HepG2 (cell line): ENCODE results near the gene LZTR1. TPM values are rescaled to one million over a fixed set of nuclear protein-coding genes. Genes with fewer than 3 reads are reported as not detected.

Experiments
- ATAC-seq: fragments of 200-7000 bp; cut with Tn5 transposase; 3 replicates; pipeline ENCODE4 v1.9.1; 2020; ENCODE audit warnings: mild to moderate bottlenecking, moderate library complexity
- BruUV-seq: library from RNA; stranded (reverse); fragments of 400-500 nt; replicated peaks from 2 replicates; lab custom pipeline; 2021; lab: Mats Ljungman, UMichigan
- CTCF ChIA-PET: fragments of 300-600 bp; formaldehyde crosslinking; extraction: SDS; loops from one replicate; lab custom pipeline; 2021; ENCODE audit warnings: low total read pairs, inconsistent platforms, low intra/inter-chr PET ratio; lab: Yijun Ruan, JAX
- POLR2A ChIA-PET: fragments of 350-600 bp; sonication (Branson Sonifier 250); formaldehyde crosslinking; loops from one replicate; lab custom pipeline; 2020; ENCODE audit warnings: antibody characterized with exemption, inconsistent platforms; lab: Yijun Ruan, JAX
- DNase-seq: peaks from one replicate; pipeline ENCODE4 v3.0.0-alpha.2; 2015; ENCODE audit warnings: low spot score
- FAIRE-seq: peaks from 3 replicates; lab custom pipeline; 2011; peaks lifted over from hg19 to GRCh38; lab: Jason Lieb, UNC
- H2AFZ ChIP-seq: one replicate; pipeline ENCODE4 v1.6.1; 2011; ENCODE audit warnings: low read length, inconsistent platforms
- H3K27ac ChIP-seq: fragments of 300-600 bp; 3 replicates; pipeline ENCODE4 v1.8.0; 2011; ENCODE audit warnings: mixed run types, mild to moderate bottlenecking, mixed read lengths, low read length, inconsistent platforms; ENCODE audit not compliant: insufficient read depth; ENCODE audit errors: extremely low read length
- H3K27me3 ChIP-seq, 2 experiments: fragments of 200-600 bp in 1 of 2; 2 replicates in 1 of 2; 3 replicates in 1 of 2; pipeline versions ENCODE4 v1.6.0 to v1.8.0; 2011; ENCODE audit warnings: low read length in 2 of 2, mild to moderate bottlenecking in 2 of 2, moderate library complexity in 2 of 2, inconsistent platforms in 1 of 2; ENCODE audit not compliant: insufficient read depth in 2 of 2, control insufficient read depth in 1 of 2
- H3K36me3 ChIP-seq, 2 experiments: fragments of 200-600 bp in 1 of 2; replicated peaks in 1 of 2; 2 replicates in 1 of 2; 3 replicates in 1 of 2; pipeline versions ENCODE4 v1.5.1 to v1.8.0; 2011; ENCODE audit warnings: low read length in 2 of 2, inconsistent platforms in 1 of 2; ENCODE audit not compliant: insufficient read depth in 2 of 2, control insufficient read depth in 1 of 2
- H3K4me1 ChIP-seq: 2 replicates; pipeline ENCODE4 v1.5.1; 2012; ENCODE audit warnings: low read length, inconsistent platforms; ENCODE audit not compliant: insufficient read depth
- H3K4me2 ChIP-seq: 2 replicates; pipeline ENCODE4 v1.6.0; 2011; ENCODE audit warnings: low read depth, low read length, inconsistent platforms
- H3K4me3 ChIP-seq, 3 experiments: fragments of 200-600 bp in 1 of 3; sonication (generic), shearing (Covaris generic) in 1 of 3; replicated peaks in 1 of 3; 2 replicates each; pipeline ENCODE4 v1.5.1; 2011 to 2016; ENCODE audit warnings: low read length in 3 of 3, inconsistent platforms in 2 of 3, low read depth in 2 of 3, mild to moderate bottlenecking in 2 of 3, control low read depth in 1 of 3, mixed read lengths in 1 of 3; ENCODE audit not compliant: insufficient read depth in 1 of 3
- H3K79me2 ChIP-seq: one replicate; pipeline ENCODE4 v1.6.1; 2011; ENCODE audit warnings: low read length, inconsistent platforms; ENCODE audit not compliant: insufficient read depth
- H3K9ac ChIP-seq: 2 replicates; pipeline ENCODE4 v1.6.0; 2011; ENCODE audit warnings: mild to moderate bottlenecking, low read depth, low read length, inconsistent platforms; ENCODE audit not compliant: insufficient read depth
- H3K9me3 ChIP-seq: 2 replicates; pipeline ENCODE4 v1.5.1; 2012; ENCODE audit warnings: mild to moderate bottlenecking, low read length
- H4K20me1 ChIP-seq: 2 replicates; pipeline ENCODE4 v1.6.0; 2011; ENCODE audit warnings: inconsistent platforms, mild to moderate bottlenecking, low read length, moderate library complexity; ENCODE audit not compliant: insufficient read depth
- ATRX ChIP-seq: sonication (generic); formaldehyde crosslinking; IDR thresholded peaks from 2 replicates; pipeline ENCODE4 v1.4.0; 2020; ENCODE audit warnings: missing genetic modification reagents, borderline replicate concordance
- CREB1 ChIP-seq, 2 experiments: fragments of 450-650 bp in 1 of 2; IDR thresholded peaks; 2 replicates each; pipeline ENCODE4 v1.6.1; 2016 to 2017; ENCODE audit warnings: control low read depth in 1 of 2, mild to moderate bottlenecking in 1 of 2, missing compliant biosample characterization in 1 of 2, missing genetic modification characterization in 1 of 2
- FOXM1 ChIP-seq: sonication (generic); formaldehyde crosslinking; IDR thresholded peaks from 2 replicates; pipeline ENCODE4 v1.5.0; 2020; ENCODE audit warnings: missing genetic modification reagents
- IKZF1 ChIP-seq: fragments of 450-650 bp; IDR thresholded peaks from 2 replicates; pipeline ENCODE4 v1.7.1; 2016
- NR2C2 ChIP-seq: sonication (generic); formaldehyde crosslinking; IDR thresholded peaks from 2 replicates; pipeline ENCODE4 v1.4.0; 2020; ENCODE audit warnings: missing genetic modification reagents, mild to moderate bottlenecking, moderate library complexity, borderline replicate concordance
- PAX8 ChIP-seq: sonication (generic); formaldehyde crosslinking; IDR thresholded peaks from 2 replicates; pipeline ENCODE4 v1.8.0; 2022; ENCODE audit warnings: mild to moderate bottlenecking, missing genetic modification reagents, borderline replicate concordance
- POGZ ChIP-seq: sonication (generic); formaldehyde crosslinking; IDR thresholded peaks from 2 replicates; pipeline ENCODE4 v1.4.0; 2020; ENCODE audit warnings: mild to moderate bottlenecking, missing genetic modification reagents
- TRIM24 ChIP-seq: sonication (generic); formaldehyde crosslinking; IDR thresholded peaks from 2 replicates; pipeline ENCODE4 v1.8.0; 2022; ENCODE audit warnings: mild to moderate bottlenecking, missing genetic modification reagents
- ZBTB7B ChIP-seq: sonication (generic); formaldehyde crosslinking; IDR thresholded peaks from 2 replicates; pipeline ENCODE4 v1.4.0; 2020; ENCODE audit warnings: missing genetic modification reagents
- ZNF224 ChIP-seq: sonication (generic); formaldehyde crosslinking; IDR thresholded peaks from 2 replicates; pipeline ENCODE4 v1.5.0; 2020; ENCODE audit warnings: mild to moderate bottlenecking, missing genetic modification reagents
- WGBS: methylation state at CpG from one replicate; pipeline ENCODE4 v1.1.6; 2017; ENCODE audit warnings: low lambda C conversion rate; 5-methylcytosine and 5-hydroxymethylcytosine counted together
- in situ Hi-C: cut with HindIII; loops from 2 replicates; pipeline ENCODE4 v1.10.0; 2017; ENCODE audit warnings: low pct_unique_long_range_greater_than_20kb; ENCODE audit not compliant: extremely low pct_ligation_motif_present
- intact Hi-C: fragments of 100-400 bp; cut with micrococcal nuclease; formaldehyde crosslinking; loops from one replicate; pipeline ENCODE4 v1.10.0; 2022; ENCODE audit not compliant: unreplicated experiment
- polyA plus RNA-seq, 8 experiments: library from polyadenylated mRNA; depleted of rRNA in 3 of 8; stranded (reverse) in 7 of 8; unstranded in 1 of 8; fragments of >200 nt; fragmentation: Illumina TruSeq in 4 of 8; extraction: Trizol in 4 of 8; gene quantifications; 2 replicates each; pipeline versions ENCODE4 v1.2.1 to v1.2.3, GENCODE V29; 2011 to 2016; ENCODE audit warnings: low read depth in 4 of 8, missing spikeins in 1 of 8, mixed read lengths in 1 of 8; ENCODE audit not compliant: insufficient read depth in 1 of 8
- total RNA-seq, 5 experiments: library from RNA; depleted of rRNA; stranded (reverse); fragments of >200 nt; fragmentation: Illumina TruSeq; extraction: Trizol; gene quantifications; 2 replicates each; pipeline ENCODE4 v1.2.3, GENCODE V29; 2016; ENCODE audit warnings: low read depth in 1 of 5
- TF ChIP-seq, protein P1 (sequence below): IDR thresholded peaks from 2 replicates; pipeline ENCODE4 v1.6.1; 2016; ENCODE audit warnings: missing compliant biosample characterization, missing genetic modification reagents, borderline replicate concordance
- TF ChIP-seq, protein P2 (sequence below): sonication (generic); formaldehyde crosslinking; IDR thresholded peaks from 2 replicates; pipeline ENCODE4 v1.4.0; 2020; ENCODE audit warnings: mild to moderate bottlenecking, missing genetic modification reagents, borderline replicate concordance
- TF ChIP-seq, protein P3 (sequence below): sonication (generic); formaldehyde crosslinking; IDR thresholded peaks from 2 replicates; pipeline ENCODE4 v1.4.0; 2020; ENCODE audit warnings: mild to moderate bottlenecking, missing genetic modification reagents, borderline replicate concordance
- TF ChIP-seq, protein P4 (sequence below): sonication (generic); formaldehyde crosslinking; IDR thresholded peaks from 2 replicates; pipeline ENCODE4 v1.4.0; 2020; ENCODE audit warnings: low read depth, mild to moderate bottlenecking, missing genetic modification reagents

LZTR1 gene
- total and polyA plus RNA-seq, 2 of the 13 experiments (the other 11 are each of a cell fraction or from before 2014, with no cell fraction given), result 21.8 to 22.4 TPM

DNA sequence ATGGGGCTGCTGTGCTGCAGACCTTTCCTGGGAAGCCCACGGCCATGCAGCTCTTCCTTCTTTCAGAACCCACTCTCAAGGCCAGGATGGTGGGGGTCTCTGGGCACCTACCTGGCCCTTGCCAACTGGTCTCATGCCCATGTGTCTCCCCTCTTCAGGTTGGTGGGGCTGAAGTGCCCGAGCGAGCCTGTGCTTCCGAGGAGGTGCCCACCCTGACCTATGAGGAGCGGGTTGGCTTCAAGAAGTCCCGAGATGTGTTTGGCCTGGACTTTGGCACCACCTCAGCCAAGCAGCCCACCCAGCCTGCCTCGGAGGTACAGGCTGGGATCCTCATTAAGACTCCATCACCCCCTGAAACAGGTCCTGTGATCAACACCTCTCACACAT lies 10.0 kb downstream of the LZTR1 start:
- intact Hi-C loops, result no loop called here
- no peaks in the 10 kb centered on the region for H3K9me3 ChIP-seq
- no peak for DNase-seq
- TF ChIP-seq PAX8 (CRISPR knock-in tag) (no peak), ATRX (no peak), ZBTB7B (CRISPR knock-in tag) (no peak), POGZ (no peak), CREB1 (IDR thresholded peaks at IDR 0.05) (no peak), CREB1 (CRISPR knock-in tag; IDR thresholded peaks at IDR 0.05) (no peak), NR2C2 (CRISPR knock-in tag) (no peak), TRIM24 (no peak), FOXM1 (CRISPR knock-in tag) (no peak), IKZF1 (no peak), ZNF224 (CRISPR knock-in tag) (no peak)
- TF ChIP-seq, protein P1, sequence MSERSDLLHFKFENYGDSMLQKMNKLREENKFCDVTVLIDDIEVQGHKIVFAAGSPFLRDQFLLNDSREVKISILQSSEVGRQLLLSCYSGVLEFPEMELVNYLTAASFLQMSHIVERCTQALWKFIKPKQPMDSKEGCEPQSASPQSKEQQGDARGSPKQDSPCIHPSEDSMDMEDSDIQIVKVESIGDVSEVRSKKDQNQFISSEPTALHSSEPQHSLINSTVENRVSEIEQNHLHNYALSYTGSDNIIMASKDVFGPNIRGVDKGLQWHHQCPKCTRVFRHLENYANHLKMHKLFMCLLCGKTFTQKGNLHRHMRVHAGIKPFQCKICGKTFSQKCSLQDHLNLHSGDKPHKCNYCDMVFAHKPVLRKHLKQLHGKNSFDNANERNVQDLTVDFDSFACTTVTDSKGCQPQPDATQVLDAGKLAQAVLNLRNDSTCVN, result no peak
- TF ChIP-seq, protein P2, sequence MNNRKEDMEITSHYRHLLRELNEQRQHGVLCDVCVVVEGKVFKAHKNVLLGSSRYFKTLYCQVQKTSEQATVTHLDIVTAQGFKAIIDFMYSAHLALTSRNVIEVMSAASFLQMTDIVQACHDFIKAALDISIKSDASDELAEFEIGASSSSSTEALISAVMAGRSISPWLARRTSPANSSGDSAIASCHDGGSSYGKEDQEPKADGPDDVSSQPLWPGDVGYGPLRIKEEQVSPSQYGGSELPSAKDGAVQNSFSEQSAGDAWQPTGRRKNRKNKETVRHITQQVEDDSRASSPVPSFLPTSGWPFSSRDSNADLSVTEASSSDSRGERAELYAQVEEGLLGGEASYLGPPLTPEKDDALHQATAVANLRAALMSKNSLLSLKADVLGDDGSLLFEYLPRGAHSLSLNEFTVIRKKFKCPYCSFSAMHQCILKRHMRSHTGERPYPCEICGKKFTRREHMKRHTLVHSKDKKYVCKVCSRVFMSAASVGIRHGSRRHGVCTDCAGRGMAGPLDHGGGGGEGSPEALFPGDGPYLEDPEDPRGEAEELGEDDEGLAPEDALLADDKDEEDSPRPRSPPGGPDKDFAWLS (CRISPR knock-in tag), result no peak
- TF ChIP-seq, protein P3, sequence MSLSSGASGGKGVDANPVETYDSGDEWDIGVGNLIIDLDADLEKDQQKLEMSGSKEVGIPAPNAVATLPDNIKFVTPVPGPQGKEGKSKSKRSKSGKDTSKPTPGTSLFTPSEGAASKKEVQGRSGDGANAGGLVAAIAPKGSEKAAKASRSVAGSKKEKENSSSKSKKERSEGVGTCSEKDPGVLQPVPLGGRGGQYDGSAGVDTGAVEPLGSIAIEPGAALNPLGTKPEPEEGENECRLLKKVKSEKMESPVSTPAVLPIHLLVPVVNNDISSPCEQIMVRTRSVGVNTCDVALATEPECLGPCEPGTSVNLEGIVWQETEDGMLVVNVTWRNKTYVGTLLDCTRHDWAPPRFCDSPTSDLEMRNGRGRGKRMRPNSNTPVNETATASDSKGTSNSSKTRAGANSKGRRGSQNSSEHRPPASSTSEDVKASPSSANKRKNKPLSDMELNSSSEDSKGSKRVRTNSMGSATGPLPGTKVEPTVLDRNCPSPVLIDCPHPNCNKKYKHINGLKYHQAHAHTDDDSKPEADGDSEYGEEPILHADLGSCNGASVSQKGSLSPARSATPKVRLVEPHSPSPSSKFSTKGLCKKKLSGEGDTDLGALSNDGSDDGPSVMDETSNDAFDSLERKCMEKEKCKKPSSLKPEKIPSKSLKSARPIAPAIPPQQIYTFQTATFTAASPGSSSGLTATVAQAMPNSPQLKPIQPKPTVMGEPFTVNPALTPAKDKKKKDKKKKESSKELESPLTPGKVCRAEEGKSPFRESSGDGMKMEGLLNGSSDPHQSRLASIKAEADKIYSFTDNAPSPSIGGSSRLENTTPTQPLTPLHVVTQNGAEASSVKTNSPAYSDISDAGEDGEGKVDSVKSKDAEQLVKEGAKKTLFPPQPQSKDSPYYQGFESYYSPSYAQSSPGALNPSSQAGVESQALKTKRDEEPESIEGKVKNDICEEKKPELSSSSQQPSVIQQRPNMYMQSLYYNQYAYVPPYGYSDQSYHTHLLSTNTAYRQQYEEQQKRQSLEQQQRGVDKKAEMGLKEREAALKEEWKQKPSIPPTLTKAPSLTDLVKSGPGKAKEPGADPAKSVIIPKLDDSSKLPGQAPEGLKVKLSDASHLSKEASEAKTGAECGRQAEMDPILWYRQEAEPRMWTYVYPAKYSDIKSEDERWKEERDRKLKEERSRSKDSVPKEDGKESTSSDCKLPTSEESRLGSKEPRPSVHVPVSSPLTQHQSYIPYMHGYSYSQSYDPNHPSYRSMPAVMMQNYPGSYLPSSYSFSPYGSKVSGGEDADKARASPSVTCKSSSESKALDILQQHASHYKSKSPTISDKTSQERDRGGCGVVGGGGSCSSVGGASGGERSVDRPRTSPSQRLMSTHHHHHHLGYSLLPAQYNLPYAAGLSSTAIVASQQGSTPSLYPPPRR (CRISPR knock-in tag), result no peak
- TF ChIP-seq, protein P4, sequence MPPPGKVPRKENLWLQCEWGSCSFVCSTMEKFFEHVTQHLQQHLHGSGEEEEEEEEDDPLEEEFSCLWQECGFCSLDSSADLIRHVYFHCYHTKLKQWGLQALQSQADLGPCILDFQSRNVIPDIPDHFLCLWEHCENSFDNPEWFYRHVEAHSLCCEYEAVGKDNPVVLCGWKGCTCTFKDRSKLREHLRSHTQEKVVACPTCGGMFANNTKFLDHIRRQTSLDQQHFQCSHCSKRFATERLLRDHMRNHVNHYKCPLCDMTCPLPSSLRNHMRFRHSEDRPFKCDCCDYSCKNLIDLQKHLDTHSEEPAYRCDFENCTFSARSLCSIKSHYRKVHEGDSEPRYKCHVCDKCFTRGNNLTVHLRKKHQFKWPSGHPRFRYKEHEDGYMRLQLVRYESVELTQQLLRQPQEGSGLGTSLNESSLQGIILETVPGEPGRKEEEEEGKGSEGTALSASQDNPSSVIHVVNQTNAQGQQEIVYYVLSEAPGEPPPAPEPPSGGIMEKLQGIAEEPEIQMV (CRISPR knock-in tag), result no peak
- ChIA-PET POLR2A (interaction anchor here (2.2 to 2.8 kb wide), 2 partner anchors 10 kb away, joined by 10 to 16 read pairs; partner anchors contain the start of genes LZTR1 and THAP7), CTCF (no interaction called here)
- no peaks in the 10 kb centered on the region for H3K4me1 ChIP-seq
- no peak overlapping the region for H3K4me3 ChIP-seq
- no peak overlapping the region for H3K9ac ChIP-seq
- no peak overlapping the region for H2AFZ ChIP-seq
- no peaks in the 10 kb centered on the region for H3K79me2 ChIP-seq
- no peak for FAIRE-seq
- in situ Hi-C loops, result no loop called here
- H4K20me1 ChIP-seq, result no peaks in the 10 kb centered on the region
- 90% methylated on average over 7 of the region's 7 CpGs for WGBS
- H3K4me2 ChIP-seq, result no peak overlapping the region
- H3K36me3 ChIP-seq, result peaks cover 2 to 38% of the 10 kb centered on the region in 2 experiments
- ATAC-seq, result no peak
- no peak overlapping the region for H3K27ac ChIP-seq
- no TSS peak for BruUV-seq
- H3K27me3 ChIP-seq, result no peaks in the 10 kb centered on the region
